HG02973 (cell line): ENCODE measurements around the gene XRCC5.
"Not testable (repeated sequence)": the region's sequence is repeated elsewhere in the genome, so short reads cannot be mapped to it uniquely, and the experiment has no call there.

Experiments
- ATAC-seq: cut with Tn5 transposase; IDR thresholded peaks from one replicate; pipeline ENCODE4 v1.9.1; 2021; ENCODE audit warnings: moderate library complexity; ENCODE audit not compliant: unreplicated experiment

XRCC5 gene

GRCh38 chr2:216116418-216116817 is 7.3 kb downstream of the XRCC5 start:
- no peak for ATAC-seq

- ATAC-seq = no peak
Observed at GRCh38 chr2:216117561-216118340, 8.6 kb downstream of the XRCC5 start.

GRCh38 chr2:216118474-216118873 is 9.3 kb downstream of the XRCC5 start:
- ATAC-seq = no peak

GRCh38 chr2:216119146-216119545 is 10.0 kb downstream of the XRCC5 start:
- ATAC-seq = no peak

- no peak for ATAC-seq
Observed at GRCh38 chr2:216119986-216120385, 10.8 kb downstream of the XRCC5 start.

- no peak for ATAC-seq
Observed at GRCh38 chr2:216121255-216121654, 12.1 kb downstream of the XRCC5 start.

- ATAC-seq = no peak
Observed at GRCh38 chr2:216126943-216127342, 17.8 kb downstream of the XRCC5 start.

- ATAC-seq = no peak
Observed at GRCh38 chr2:216130346-216130971, 21.3 kb downstream of the XRCC5 start.

- no peak for ATAC-seq
Observed at GRCh38 chr2:216131175-216131926, 22.2 kb downstream of the XRCC5 start.

GRCh38 chr2:216132585-216132984 is 23.4 kb downstream of the XRCC5 start:
- no peak for ATAC-seq

GRCh38 chr2:216133397-216133796 is 24.2 kb downstream of the XRCC5 start:
- no peak for ATAC-seq

GRCh38 chr2:216134958-216135541 is 25.9 kb downstream of the XRCC5 start:
- ATAC-seq = no peak

- ATAC-seq = no peak
Observed at GRCh38 chr2:216139884-216140283, 30.7 kb downstream of the XRCC5 start.

GRCh38 chr2:216141516-216141915 is 32.4 kb downstream of the XRCC5 start:
- not testable (repeated sequence) for ATAC-seq

- ATAC-seq = peak; percentile 99
Observed at GRCh38 chr2:216142540-216142939, 33.4 kb downstream of the XRCC5 start.

- ATAC-seq = no peak
Observed at GRCh38 chr2:216144372-216144771, 35.2 kb downstream of the XRCC5 start.

- ATAC-seq = no peak
Observed at GRCh38 chr2:216144857-216145256, 35.7 kb downstream of the XRCC5 start.

- no peak for ATAC-seq
Observed at GRCh38 chr2:216146573-216146972, 37.4 kb downstream of the XRCC5 start.

- ATAC-seq = no peak
Observed at GRCh38 chr2:216147172-216148131, 38.3 kb downstream of the XRCC5 start.

- ATAC-seq = no peak
Observed at GRCh38 chr2:216148983-216149382, 39.8 kb downstream of the XRCC5 start.
